HepG2 (cell line): Measurements from ENCODE around the gene HS3ST3B1. TPM values are rescaled to one million over a fixed set of nuclear protein-coding genes. Genes with fewer than 3 reads are reported as not detected.
A peak's percentile ranks its signal among the peaks of the same experiment; 100 is the strongest.

Source experiments
- ATAC-seq: fragments of 200-7000 bp; cut with Tn5 transposase; 3 replicates; pipeline ENCODE4 v1.9.1; 2020; ENCODE audit warnings: mild to moderate bottlenecking, moderate library complexity
- BruUV-seq: library from RNA; stranded (reverse); fragments of 400-500 nt; replicated peaks from 2 replicates; lab custom pipeline; 2021; lab: Mats Ljungman, UMichigan
- CTCF ChIA-PET: fragments of 300-600 bp; formaldehyde crosslinking; extraction: SDS; loops from one replicate; lab custom pipeline; 2021; ENCODE audit warnings: low total read pairs, inconsistent platforms, low intra/inter-chr PET ratio; lab: Yijun Ruan, JAX
- POLR2A ChIA-PET: fragments of 350-600 bp; sonication (Branson Sonifier 250); formaldehyde crosslinking; loops from one replicate; lab custom pipeline; 2020; ENCODE audit warnings: antibody characterized with exemption, inconsistent platforms; lab: Yijun Ruan, JAX
- DNase-seq: peaks from one replicate; pipeline ENCODE4 v3.0.0-alpha.2; 2015; ENCODE audit warnings: low spot score
- FAIRE-seq: peaks from 3 replicates; lab custom pipeline; 2011; peaks lifted over from hg19 to GRCh38; lab: Jason Lieb, UNC
- H2AFZ ChIP-seq: one replicate; pipeline ENCODE4 v1.6.1; 2011; ENCODE audit warnings: low read length, inconsistent platforms
- H3K27ac ChIP-seq: fragments of 300-600 bp; 3 replicates; pipeline ENCODE4 v1.8.0; 2011; ENCODE audit warnings: mixed run types, mild to moderate bottlenecking, mixed read lengths, low read length, inconsistent platforms; ENCODE audit not compliant: insufficient read depth; ENCODE audit errors: extremely low read length
- H3K27me3 ChIP-seq, 2 experiments: fragments of 200-600 bp in 1 of 2; 2 replicates in 1 of 2; 3 replicates in 1 of 2; pipeline versions ENCODE4 v1.6.0 to v1.8.0; 2011; ENCODE audit warnings: low read length in 2 of 2, mild to moderate bottlenecking in 2 of 2, moderate library complexity in 2 of 2, inconsistent platforms in 1 of 2; ENCODE audit not compliant: insufficient read depth in 2 of 2, control insufficient read depth in 1 of 2
- H3K36me3 ChIP-seq, 2 experiments: fragments of 200-600 bp in 1 of 2; replicated peaks in 1 of 2; 2 replicates in 1 of 2; 3 replicates in 1 of 2; pipeline versions ENCODE4 v1.5.1 to v1.8.0; 2011; ENCODE audit warnings: low read length in 2 of 2, inconsistent platforms in 1 of 2; ENCODE audit not compliant: insufficient read depth in 2 of 2, control insufficient read depth in 1 of 2
- H3K4me1 ChIP-seq: 2 replicates; pipeline ENCODE4 v1.5.1; 2012; ENCODE audit warnings: low read length, inconsistent platforms; ENCODE audit not compliant: insufficient read depth
- H3K4me2 ChIP-seq: 2 replicates; pipeline ENCODE4 v1.6.0; 2011; ENCODE audit warnings: low read depth, low read length, inconsistent platforms
- H3K4me3 ChIP-seq, 3 experiments: fragments of 200-600 bp in 1 of 3; sonication (generic), shearing (Covaris generic) in 1 of 3; replicated peaks in 1 of 3; 2 replicates each; pipeline ENCODE4 v1.5.1; 2011 to 2016; ENCODE audit warnings: low read length in 3 of 3, inconsistent platforms in 2 of 3, low read depth in 2 of 3, mild to moderate bottlenecking in 2 of 3, control low read depth in 1 of 3, mixed read lengths in 1 of 3; ENCODE audit not compliant: insufficient read depth in 1 of 3
- H3K79me2 ChIP-seq: one replicate; pipeline ENCODE4 v1.6.1; 2011; ENCODE audit warnings: low read length, inconsistent platforms; ENCODE audit not compliant: insufficient read depth
- H3K9ac ChIP-seq: 2 replicates; pipeline ENCODE4 v1.6.0; 2011; ENCODE audit warnings: mild to moderate bottlenecking, low read depth, low read length, inconsistent platforms; ENCODE audit not compliant: insufficient read depth
- H3K9me3 ChIP-seq: 2 replicates; pipeline ENCODE4 v1.5.1; 2012; ENCODE audit warnings: mild to moderate bottlenecking, low read length
- H4K20me1 ChIP-seq: 2 replicates; pipeline ENCODE4 v1.6.0; 2011; ENCODE audit warnings: inconsistent platforms, mild to moderate bottlenecking, low read length, moderate library complexity; ENCODE audit not compliant: insufficient read depth
- FOXM1 ChIP-seq: sonication (generic); formaldehyde crosslinking; IDR thresholded peaks from 2 replicates; pipeline ENCODE4 v1.5.0; 2020; ENCODE audit warnings: missing genetic modification reagents
- GMEB1 ChIP-seq: sonication (generic); formaldehyde crosslinking; IDR thresholded peaks from 2 replicates; pipeline ENCODE4 v1.5.1; 2020; ENCODE audit warnings: missing genetic modification reagents, mild to moderate bottlenecking, borderline replicate concordance
- HNF4A ChIP-seq: sonication (generic); formaldehyde crosslinking; IDR thresholded peaks from 2 replicates; pipeline ENCODE4 v1.4.0; 2020; ENCODE audit warnings: missing genetic modification reagents
- SPEN ChIP-seq: sonication (generic); formaldehyde crosslinking; IDR thresholded peaks from 2 replicates; pipeline ENCODE4 v1.5.1; 2020; ENCODE audit warnings: low read depth, mild to moderate bottlenecking, missing genetic modification reagents
- ZNF468 ChIP-seq: sonication (generic); formaldehyde crosslinking; IDR thresholded peaks from 2 replicates; pipeline ENCODE4 v1.8.0; 2022; ENCODE audit warnings: mild to moderate bottlenecking, moderate library complexity, missing genetic modification reagents
- ZNF629 ChIP-seq: sonication (generic); formaldehyde crosslinking; conservative IDR thresholded peaks from 2 replicates; pipeline ENCODE4 v1.5.0; 2020; ENCODE audit warnings: missing genetic modification reagents
- ZNF652 ChIP-seq: IDR thresholded peaks from 2 replicates; pipeline ENCODE4 v1.6.1; 2016; ENCODE audit warnings: low read depth, borderline replicate concordance
- WGBS: methylation state at CpG from one replicate; pipeline ENCODE4 v1.1.6; 2017; ENCODE audit warnings: low lambda C conversion rate; 5-methylcytosine and 5-hydroxymethylcytosine counted together
- in situ Hi-C: cut with HindIII; loops from 2 replicates; pipeline ENCODE4 v1.10.0; 2017; ENCODE audit warnings: low pct_unique_long_range_greater_than_20kb; ENCODE audit not compliant: extremely low pct_ligation_motif_present
- intact Hi-C: fragments of 100-400 bp; cut with micrococcal nuclease; formaldehyde crosslinking; loops from one replicate; pipeline ENCODE4 v1.10.0; 2022; ENCODE audit not compliant: unreplicated experiment
- polyA plus RNA-seq, 8 experiments: library from polyadenylated mRNA; depleted of rRNA in 3 of 8; stranded (reverse) in 7 of 8; unstranded in 1 of 8; fragments of >200 nt; fragmentation: Illumina TruSeq in 4 of 8; extraction: Trizol in 4 of 8; gene quantifications; 2 replicates each; pipeline versions ENCODE4 v1.2.1 to v1.2.3, GENCODE V29; 2011 to 2016; ENCODE audit warnings: low read depth in 4 of 8, missing spikeins in 1 of 8, mixed read lengths in 1 of 8; ENCODE audit not compliant: insufficient read depth in 1 of 8
- total RNA-seq, 5 experiments: library from RNA; depleted of rRNA; stranded (reverse); fragments of >200 nt; fragmentation: Illumina TruSeq; extraction: Trizol; gene quantifications; 2 replicates each; pipeline ENCODE4 v1.2.3, GENCODE V29; 2016; ENCODE audit warnings: low read depth in 1 of 5

Gene HS3ST3B1
- total and polyA plus RNA-seq, 2 of the 13 experiments (the other 11 are each of a cell fraction or from before 2014, with no cell fraction given): 15.7 to 39.5 TPM

DNA sequence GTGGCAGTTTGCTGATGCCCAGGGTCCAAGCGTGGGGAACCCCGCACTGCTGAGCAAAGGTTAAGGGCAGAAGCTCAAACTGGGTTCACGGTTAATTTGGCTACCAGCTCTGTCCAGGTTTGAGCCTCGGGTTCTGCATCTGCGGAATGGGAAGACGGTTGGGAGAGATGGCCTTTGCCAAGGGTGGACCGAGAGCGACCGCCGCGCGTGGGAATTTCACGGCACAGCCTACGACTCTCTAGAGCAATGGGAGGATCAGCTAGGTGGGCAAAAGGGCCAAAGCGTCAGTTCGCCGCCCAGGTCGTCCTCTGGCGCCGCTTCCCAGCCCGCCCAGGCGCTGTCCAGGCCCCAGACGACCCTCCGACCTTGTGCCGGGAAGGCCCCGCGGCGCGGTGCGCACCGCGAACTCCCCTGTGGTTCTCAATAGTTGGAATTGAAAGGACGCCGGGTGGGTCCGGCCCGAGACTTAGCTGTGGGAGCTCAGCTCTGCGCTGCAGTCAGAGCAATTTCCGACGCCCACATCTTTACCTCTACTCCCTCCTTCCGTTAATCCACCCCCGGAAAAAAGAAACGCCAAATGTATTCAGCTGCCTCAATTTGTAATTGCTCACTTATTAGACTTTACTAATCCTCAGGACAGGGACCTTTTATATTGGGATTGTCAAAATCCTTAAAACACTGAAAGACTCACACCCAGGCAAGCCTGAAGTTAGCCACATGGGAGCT lies 2.5 kb upstream of the HS3ST3B1 start (continued):
- TF ChIP-seq GMEB1: no peak
- TF ChIP-seq ZNF652 (CRISPR knock-in tag): no peak
- peak; percentile 36 for TF ChIP-seq HNF4A (CRISPR knock-in tag)
- no peak for TF ChIP-seq SPEN (CRISPR knock-in tag)
- TF ChIP-seq ZNF629 (CRISPR knock-in tag): peak; percentile 88

DNA sequence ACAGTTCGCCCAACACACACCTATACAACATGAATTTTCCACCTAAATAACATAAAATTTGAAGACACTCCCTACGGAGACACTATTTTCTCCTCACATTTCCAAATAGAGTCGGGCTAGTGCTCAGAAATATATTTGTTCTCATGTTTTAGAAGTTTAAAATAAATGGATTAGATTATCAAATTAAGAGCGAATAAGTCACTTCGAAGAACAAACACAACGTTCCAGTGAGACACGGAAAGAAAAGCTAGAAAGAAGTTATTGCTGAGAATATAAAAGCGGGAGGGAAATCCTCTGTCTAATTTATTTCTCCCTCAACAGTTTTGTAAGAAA lies 2.0 kb upstream of the HS3ST3B1 start:
- Histone ChIP-seq H3K27me3 (peaks cover 0 to 13% of the 10 kb centered on the region in 2 experiments; a peak in 3 of 5 replicates), H3K9me3 (no peaks in the 10 kb centered on the region), H3K9ac (peak overlapping the region; percentile 76), H3K27ac (peak overlapping the region; percentile 56), H2AFZ (no peak overlapping the region), H3K4me2 (peak overlapping the region; percentile 97), H3K36me3 (no peaks in the 10 kb centered on the region), H3K4me1 (peaks cover 13% of the 10 kb centered on the region), H3K79me2 (peaks cover 44% of the 10 kb centered on the region), H3K4me3 (peak overlapping the region; percentile 69 to 82 (median 70)), H4K20me1 (peaks cover 17% of the 10 kb centered on the region)
- TF ChIP-seq FOXM1 (CRISPR knock-in tag): no peak
- TF ChIP-seq ZNF468 (CRISPR knock-in tag): no peak
- no TSS peak for BruUV-seq
- WGBS: 20% methylated on average over 8 of the region's 8 CpGs
- CTCF ChIA-PET: no interaction called here
- FAIRE-seq (no peak), ATAC-seq (no peak), DNase-seq (no peak)
- POLR2A ChIA-PET: interaction anchor here (1.1 to 14.0 kb wide), 7 partner anchors 10 to 75 kb away, joined by 3 to 288 read pairs (median 4); no protein-coding TSS in a partner anchor
- intact Hi-C loops (loop anchor here (5.0 kb wide), 2 partner anchors 92 to 232 kb away; partner anchors contain the start of gene COX10), in situ Hi-C loops (loop anchor here (5.0 kb wide), 1 partner anchor 707 kb away; no protein-coding TSS in a partner anchor)
